RWPE2 (cell line): Measurements from ENCODE around the gene PPME1.

ENCODE experiments used
- ATAC-seq: fragments of 200-7000 bp; cut with Tn5 transposase; 3 replicates; pipeline ENCODE4 v1.9.1; 2021; ENCODE audit warnings: low read depth
- DNase-seq: peaks from one replicate; pipeline ENCODE4 v3.0.0-alpha.2; 2020; ENCODE audit warnings: low spot score
- H3K27ac ChIP-seq: fragments of 450-650 bp; 2 replicates; pipeline ENCODE4 v1.5.1; 2017; ENCODE audit warnings: mild to moderate bottlenecking; ENCODE audit not compliant: poor library complexity, severe bottlenecking
- H3K27me3 ChIP-seq: fragments of 250-450 bp; sonication (Bioruptor Pico); 2 replicates; pipeline ENCODE4 v1.5.1; 2021; ENCODE audit warnings: mild to moderate bottlenecking, moderate library complexity; ENCODE audit not compliant: insufficient read depth, poor library complexity, severe bottlenecking
- H3K36me3 ChIP-seq: fragments of 250-450 bp; sonication (Bioruptor Pico); 2 replicates; pipeline ENCODE4 v1.5.1; 2020; ENCODE audit warnings: low read depth, mild to moderate bottlenecking, moderate library complexity
- H3K4me1 ChIP-seq: fragments of 250-450 bp; sonication (Bioruptor Pico); 2 replicates; pipeline ENCODE4 v1.5.1; 2021; ENCODE audit warnings: mild to moderate bottlenecking, moderate library complexity; ENCODE audit not compliant: insufficient read depth, poor library complexity, severe bottlenecking
- H3K4me3 ChIP-seq: fragments of 250-450 bp; sonication (Bioruptor Pico); 2 replicates; pipeline ENCODE4 v1.5.1; 2021; ENCODE audit warnings: mild to moderate bottlenecking, moderate library complexity; ENCODE audit not compliant: severe bottlenecking
- H3K9me3 ChIP-seq: fragments of 250-450 bp; sonication (Bioruptor Pico); 2 replicates; pipeline ENCODE4 v1.5.1; 2021; ENCODE audit warnings: mild to moderate bottlenecking, moderate library complexity; ENCODE audit not compliant: severe bottlenecking
- CTCF ChIP-seq: fragments of 450-650 bp; IDR thresholded peaks from one replicate; pipeline ENCODE4 v1.5.1; 2017; ENCODE audit warnings: mild to moderate bottlenecking, moderate library complexity; ENCODE audit not compliant: poor library complexity, severe bottlenecking

The PPME1 gene

GRCh38 chr11:74265256-74265655, 94.2 kb downstream of the PPME1 start:
- ATAC-seq (no peak), DNase-seq (no peak)
- no peak for TF ChIP-seq CTCF
- Histone ChIP-seq H3K9me3 (no peaks in the 10 kb centered on the region), H3K36me3 (no peaks in the 10 kb centered on the region), H3K4me3 (no peak overlapping the region), H3K27ac (no peak overlapping the region), H3K4me1 (no peaks in the 10 kb centered on the region), H3K27me3 (no peaks in the 10 kb centered on the region)

GRCh38 chr11:74267014-74267413, 95.9 kb downstream of the PPME1 start:
- Histone ChIP-seq H3K9me3 (no peaks in the 10 kb centered on the region), H3K27me3 (no peaks in the 10 kb centered on the region), H3K36me3 (no peaks in the 10 kb centered on the region), H3K4me3 (no peak overlapping the region), H3K27ac (no peak overlapping the region), H3K4me1 (no peaks in the 10 kb centered on the region)
- no peak for DNase-seq
- no peak for TF ChIP-seq CTCF
- ATAC-seq, result no peak

- no peaks in the 10 kb centered on the region for H3K36me3 ChIP-seq
- ATAC-seq, result peak; percentile 55
- H3K27me3 ChIP-seq, result no peaks in the 10 kb centered on the region
- TF ChIP-seq CTCF, result no peak
- no peaks in the 10 kb centered on the region for H3K9me3 ChIP-seq
- H3K4me3 ChIP-seq, result no peak overlapping the region
- no peak overlapping the region for H3K27ac ChIP-seq
- no peaks in the 10 kb centered on the region for H3K4me1 ChIP-seq
- no peak for DNase-seq
Measured at GRCh38 chr11:74268456-74268855, 97.4 kb downstream of the PPME1 start.

GRCh38 chr11:74269161-74269811, 98.2 kb downstream of the PPME1 start:
- no peak for DNase-seq

More at GRCh38 chr11:74269161-74269811, 98.2 kb downstream of the PPME1 start:
- Histone ChIP-seq H3K4me1 (no peaks in the 10 kb centered on the region), H3K9me3 (no peaks in the 10 kb centered on the region), H3K27me3 (no peaks in the 10 kb centered on the region), H3K36me3 (no peaks in the 10 kb centered on the region), H3K27ac (no peak overlapping the region), H3K4me3 (no peak overlapping the region)
- TF ChIP-seq CTCF, result no peak
- ATAC-seq, result no peak
